ENCODE measurements around the gene MPPED2. TPM values are rescaled to one million over a fixed set of nuclear protein-coding genes. Genes with fewer than 3 reads are reported as not detected.

MPPED2 gene, protein sequence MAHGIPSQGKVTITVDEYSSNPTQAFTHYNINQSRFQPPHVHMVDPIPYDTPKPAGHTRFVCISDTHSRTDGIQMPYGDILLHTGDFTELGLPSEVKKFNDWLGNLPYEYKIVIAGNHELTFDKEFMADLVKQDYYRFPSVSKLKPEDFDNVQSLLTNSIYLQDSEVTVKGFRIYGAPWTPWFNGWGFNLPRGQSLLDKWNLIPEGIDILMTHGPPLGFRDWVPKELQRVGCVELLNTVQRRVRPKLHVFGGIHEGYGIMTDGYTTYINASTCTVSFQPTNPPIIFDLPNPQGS
- total RNA-seq (10 to 100 TPM in 1 of 2 donors, 1 to 10 TPM in 1; 7.5 to 20.4 TPM), polyA plus RNA-seq (1 to 10 TPM; 7.1 to 8.3 TPM)
- long read RNA-seq, donor 1, partial matches to known transcripts, result 1 of 12 reads
- long read RNA-seq, donor 1, other reads (novel, unspliced or antisense), result 11 of 12 reads
- long read RNA-seq, donor 2, partial matches to known transcripts, result 2 of 21 reads
- long read RNA-seq, donor 2, other reads (novel, unspliced or antisense), result 19 of 21 reads

DNA sequence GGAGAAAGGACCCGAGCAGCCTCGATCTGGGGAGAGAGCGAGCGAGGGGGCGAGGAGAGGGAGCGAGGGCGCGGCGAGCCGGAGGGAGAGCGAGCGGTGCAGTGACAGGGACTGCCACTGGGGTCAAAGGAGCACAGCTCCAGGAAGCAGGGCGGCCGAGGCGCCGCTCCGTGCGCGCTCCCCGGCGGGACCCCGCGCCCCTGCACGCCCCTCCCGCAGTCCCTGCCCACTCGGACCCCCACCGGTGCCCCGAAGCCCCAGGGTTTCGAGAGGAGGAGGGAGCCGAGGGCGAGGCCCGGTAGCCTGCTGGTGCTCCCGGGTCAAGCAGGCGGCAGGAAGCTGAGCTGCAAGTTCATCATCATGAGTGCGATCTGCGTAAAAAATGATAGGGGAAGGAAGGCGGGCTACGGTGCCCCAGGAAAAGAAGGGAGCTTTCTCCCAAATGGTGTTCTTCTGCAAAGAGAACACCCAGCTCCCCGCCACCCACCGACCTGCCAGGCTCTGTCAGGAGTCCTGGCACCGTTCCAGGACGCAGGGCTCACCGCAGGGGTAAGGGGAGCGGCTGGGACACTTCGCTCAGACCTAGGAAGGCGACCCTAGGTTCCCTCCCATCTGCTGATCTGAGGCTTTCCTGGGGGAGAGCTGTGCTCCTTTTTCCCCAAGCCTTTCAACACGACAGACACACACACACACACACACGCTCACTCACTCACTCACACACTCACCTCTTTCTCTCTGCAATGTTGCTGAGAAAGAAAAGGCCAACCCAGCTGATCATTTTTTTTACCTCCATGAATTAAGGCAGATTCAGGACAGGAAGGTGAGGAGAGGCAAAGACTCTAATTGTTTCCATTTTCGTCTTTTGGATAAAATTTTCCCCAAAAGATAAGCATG is at the start of gene MPPED2:
Gene MPPED2, minus strand, starts transcription at position 103 of the 894 bp plus-strand sequence. CDS start 5,980 bp downstream, outside the sequence.
- DNase-seq (peak; percentile 72 to 83), ATAC-seq (ENCODE audit: low FRiP score) (peak; percentile 65)
- H3K9me3 ChIP-seq (ENCODE audit: control insufficient read depth, low read length), result no peaks in the 10 kb centered on the region
- no peaks in the 10 kb centered on the region for H3K4me1 ChIP-seq (ENCODE audit: control insufficient read depth in 1 of 2, insufficient read depth in 2 of 2, low read length in 2 of 2)
- intact Hi-C loops (cut with DNase I), result loop anchor here (5.0 kb wide), 3 partner anchors 149 to 271 kb away; no protein-coding TSS in a partner anchor
- H3K27ac ChIP-seq (ENCODE audit: low read depth in 1 of 2, low read length in 2 of 2), result peak within 1 kb of the TSS; percentile 78 to 90
- peak within 1 kb of the TSS; percentile 91 to 94 for H3K4me3 ChIP-seq (ENCODE audit: low read length in 2 of 2)
- 1% methylated on average over 37 to 49 of the region's 49 CpGs for WGBS, 2 donors
- H3K36me3 ChIP-seq (ENCODE audit: control insufficient read depth in 1 of 2, insufficient read depth in 2 of 2, low read length in 1 of 2), result no peaks in the 10 kb centered on the region
- H3K27me3 ChIP-seq (ENCODE audit: control insufficient read depth in 1 of 2, insufficient read depth in 2 of 2, low read length in 1 of 2), result no peaks in the 10 kb centered on the region

DNA sequence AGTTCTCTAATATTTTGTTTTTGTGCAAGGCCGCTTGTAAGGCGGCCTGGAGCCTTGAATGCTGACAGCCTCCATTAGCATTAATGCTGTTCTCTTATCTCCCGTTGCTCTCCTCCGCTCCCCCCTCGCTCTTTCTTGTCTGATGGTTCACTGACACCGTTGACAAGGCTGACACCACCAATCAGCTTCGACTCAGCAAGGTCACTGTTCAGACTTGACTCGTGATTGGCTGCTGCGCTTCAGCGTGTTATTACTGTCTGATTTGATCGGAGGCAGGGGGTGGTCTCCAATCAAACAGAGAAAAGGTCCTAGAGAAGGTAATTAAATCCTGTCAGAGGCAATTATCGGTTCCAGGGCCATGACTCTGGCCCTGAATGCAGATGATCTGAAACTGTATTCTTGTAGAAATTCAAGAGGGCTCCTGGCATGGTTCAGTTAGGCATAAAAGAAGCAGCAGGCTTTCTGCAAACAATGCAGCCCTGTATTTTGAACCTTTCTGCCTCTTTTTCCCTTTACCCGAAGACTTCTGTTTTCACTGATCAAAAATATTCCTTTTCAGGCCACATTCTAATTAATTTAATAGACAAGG is 49.3 kb upstream of the MPPED2 start:
- ATAC-seq (ENCODE audit: low FRiP score) (no peak), DNase-seq (no peak)
- H3K36me3 ChIP-seq (ENCODE audit: control insufficient read depth in 1 of 2, insufficient read depth in 2 of 2, low read length in 1 of 2), result no peaks in the 10 kb centered on the region
- H3K4me1 ChIP-seq (ENCODE audit: control insufficient read depth in 1 of 2, insufficient read depth in 2 of 2, low read length in 2 of 2), result no peaks in the 10 kb centered on the region
- H3K27ac ChIP-seq (ENCODE audit: low read depth in 1 of 2, low read length in 2 of 2), result no peak overlapping the region
- no peak overlapping the region for H3K4me3 ChIP-seq (ENCODE audit: low read length in 2 of 2)
- no peaks in the 10 kb centered on the region for H3K9me3 ChIP-seq (ENCODE audit: control insufficient read depth, low read length)
- intact Hi-C loops (cut with DNase I), result no loop called here
- WGBS, 2 donors, result 21 to 30% methylated on average over 13 of the region's 13 CpGs
- H3K27me3 ChIP-seq (ENCODE audit: control insufficient read depth in 1 of 2, insufficient read depth in 2 of 2, low read length in 1 of 2), result no peaks in the 10 kb centered on the region

DNA sequence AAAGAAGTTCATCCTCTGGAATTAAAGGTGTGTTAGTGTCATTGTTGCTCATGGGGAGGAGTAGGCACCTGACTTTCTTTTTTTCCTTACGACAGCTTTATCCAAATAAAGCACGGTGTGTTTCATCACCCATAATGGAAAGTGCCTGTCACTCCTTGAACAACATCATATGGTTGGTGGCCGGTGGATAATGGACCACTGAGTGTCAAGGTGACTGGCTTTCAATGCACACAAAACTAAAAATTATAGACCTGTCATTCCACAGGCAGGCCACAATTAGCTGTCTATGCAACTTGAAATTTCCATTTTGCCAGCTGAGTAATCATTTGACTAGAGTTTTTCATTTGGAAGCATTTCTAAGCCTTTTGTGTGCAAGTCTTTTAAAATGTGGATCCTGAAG is 45.0 kb upstream of the MPPED2 start:
- no peak overlapping the region for H3K27ac ChIP-seq (ENCODE audit: low read depth in 1 of 2, low read length in 2 of 2)
- intact Hi-C loops (cut with DNase I), result no loop called here
- WGBS, 2 donors, result 62 to 70% methylated on average over 3 of the region's 3 CpGs
- H3K4me1 ChIP-seq (ENCODE audit: control insufficient read depth in 1 of 2, insufficient read depth in 2 of 2, low read length in 2 of 2), result no peaks in the 10 kb centered on the region
- ATAC-seq (ENCODE audit: low FRiP score), result no peak
- DNase-seq, result no peak
- no peak overlapping the region for H3K4me3 ChIP-seq (ENCODE audit: low read length in 2 of 2)
- no peaks in the 10 kb centered on the region for H3K9me3 ChIP-seq (ENCODE audit: control insufficient read depth, low read length)
- no peaks in the 10 kb centered on the region for H3K36me3 ChIP-seq (ENCODE audit: control insufficient read depth in 1 of 2, insufficient read depth in 2 of 2, low read length in 1 of 2)
- H3K27me3 ChIP-seq (ENCODE audit: control insufficient read depth in 1 of 2, insufficient read depth in 2 of 2, low read length in 1 of 2), result peaks cover 0 to 1% of the 10 kb centered on the region in 2 donors

DNA sequence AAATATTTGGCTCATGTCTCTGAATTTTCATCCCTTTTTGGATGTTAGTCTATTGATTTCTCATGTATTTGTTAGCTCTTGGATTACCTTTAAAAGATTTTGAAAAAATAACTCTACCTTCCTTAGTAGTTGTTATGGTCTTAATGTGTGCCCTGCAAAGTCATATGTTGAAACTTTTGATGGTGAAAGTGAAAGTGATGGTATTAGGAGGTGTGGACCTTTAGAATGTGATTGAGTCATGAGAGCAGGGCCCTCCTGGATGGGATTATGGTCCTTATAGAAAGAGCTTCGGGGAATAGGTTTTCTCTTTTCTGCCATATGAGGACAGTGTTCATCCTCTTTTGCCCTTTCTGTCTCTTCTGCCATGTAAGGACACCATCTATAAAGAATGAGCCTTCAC is 33.6 kb upstream of the MPPED2 start:
- Histone ChIP-seq H3K4me1 (ENCODE audit: control insufficient read depth in 1 of 2, insufficient read depth in 2 of 2, low read length in 2 of 2) (no peaks in the 10 kb centered on the region), H3K9me3 (ENCODE audit: control insufficient read depth, low read length) (no peaks in the 10 kb centered on the region), H3K36me3 (ENCODE audit: control insufficient read depth in 1 of 2, insufficient read depth in 2 of 2, low read length in 1 of 2) (no peaks in the 10 kb centered on the region), H3K4me3 (ENCODE audit: low read length in 2 of 2) (no peak overlapping the region), H3K27me3 (ENCODE audit: control insufficient read depth in 1 of 2, insufficient read depth in 2 of 2, low read length in 1 of 2) (no peaks in the 10 kb centered on the region), H3K27ac (ENCODE audit: low read depth in 1 of 2, low read length in 2 of 2) (no peak overlapping the region)
- WGBS, 2 donors, result 90% methylated on average over 1 of the region's 1 CpG
- intact Hi-C loops (cut with DNase I), result no loop called here
- DNase-seq, result no peak
- ATAC-seq (ENCODE audit: low FRiP score), result no peak

DNA sequence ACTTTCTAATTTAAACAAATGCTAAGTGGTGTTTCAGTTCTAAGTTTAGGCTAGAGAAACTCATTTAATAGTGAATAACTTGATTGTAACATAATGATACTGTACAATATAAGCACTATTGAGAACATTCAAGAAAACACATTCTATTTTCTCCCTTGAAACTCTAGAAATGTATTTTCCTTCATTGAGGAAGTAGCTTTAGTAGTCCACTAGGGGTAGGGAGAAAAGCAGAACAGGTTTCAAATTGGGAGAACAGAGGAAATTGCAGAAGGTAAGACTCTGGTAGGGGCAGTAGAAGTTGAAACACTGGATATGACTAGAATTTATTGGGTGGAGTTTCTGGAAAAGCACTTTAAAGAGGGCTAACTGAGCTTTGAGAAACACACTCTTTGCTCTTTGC is 31.6 kb upstream of the MPPED2 start:
- no peaks in the 10 kb centered on the region for H3K4me1 ChIP-seq (ENCODE audit: control insufficient read depth in 1 of 2, insufficient read depth in 2 of 2, low read length in 2 of 2)
- DNase-seq (no peak), ATAC-seq (ENCODE audit: low FRiP score) (no peak)
- no peaks in the 10 kb centered on the region for H3K9me3 ChIP-seq (ENCODE audit: control insufficient read depth, low read length)
- no peaks in the 10 kb centered on the region for H3K36me3 ChIP-seq (ENCODE audit: control insufficient read depth in 1 of 2, insufficient read depth in 2 of 2, low read length in 1 of 2)
- no peaks in the 10 kb centered on the region for H3K27me3 ChIP-seq (ENCODE audit: control insufficient read depth in 1 of 2, insufficient read depth in 2 of 2, low read length in 1 of 2)
- no peak overlapping the region for H3K4me3 ChIP-seq (ENCODE audit: low read length in 2 of 2)
- intact Hi-C loops (cut with DNase I), result no loop called here
- no peak overlapping the region for H3K27ac ChIP-seq (ENCODE audit: low read depth in 1 of 2, low read length in 2 of 2)

DNA sequence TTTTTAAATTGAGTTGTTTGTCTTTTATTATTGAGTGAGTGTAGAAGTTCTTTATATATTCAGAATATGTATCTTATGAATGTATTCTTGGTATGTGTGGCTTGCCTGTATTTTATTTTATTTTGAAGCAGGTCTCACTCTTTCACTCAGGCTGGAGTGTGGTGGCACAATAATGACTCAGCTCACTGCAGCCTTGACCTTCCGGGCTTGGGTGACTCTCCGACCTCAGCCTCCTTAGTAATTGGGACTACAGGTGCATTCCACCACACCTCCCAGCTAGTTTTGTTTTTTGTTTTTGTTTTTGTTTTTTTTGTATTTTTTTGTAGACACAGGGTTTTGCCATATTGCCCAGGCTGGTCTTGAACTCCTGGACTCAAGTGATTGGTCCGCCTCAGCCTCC is 24.5 kb upstream of the MPPED2 start:
- DNase-seq (no peak), ATAC-seq (ENCODE audit: low FRiP score) (no peak)
- 82 to 88% methylated on average over 3 of the region's 3 CpGs for WGBS, 2 donors
- H3K9me3 ChIP-seq (ENCODE audit: control insufficient read depth, low read length), result no peaks in the 10 kb centered on the region
- H3K27ac ChIP-seq (ENCODE audit: low read depth in 1 of 2, low read length in 2 of 2), result no peak overlapping the region
- no peaks in the 10 kb centered on the region for H3K27me3 ChIP-seq (ENCODE audit: control insufficient read depth in 1 of 2, insufficient read depth in 2 of 2, low read length in 1 of 2)
- intact Hi-C loops (cut with DNase I), result no loop called here
- no peaks in the 10 kb centered on the region for H3K36me3 ChIP-seq (ENCODE audit: control insufficient read depth in 1 of 2, insufficient read depth in 2 of 2, low read length in 1 of 2)
- no peaks in the 10 kb centered on the region for H3K4me1 ChIP-seq (ENCODE audit: control insufficient read depth in 1 of 2, insufficient read depth in 2 of 2, low read length in 2 of 2)
- H3K4me3 ChIP-seq (ENCODE audit: low read length in 2 of 2), result no peak overlapping the region

DNA sequence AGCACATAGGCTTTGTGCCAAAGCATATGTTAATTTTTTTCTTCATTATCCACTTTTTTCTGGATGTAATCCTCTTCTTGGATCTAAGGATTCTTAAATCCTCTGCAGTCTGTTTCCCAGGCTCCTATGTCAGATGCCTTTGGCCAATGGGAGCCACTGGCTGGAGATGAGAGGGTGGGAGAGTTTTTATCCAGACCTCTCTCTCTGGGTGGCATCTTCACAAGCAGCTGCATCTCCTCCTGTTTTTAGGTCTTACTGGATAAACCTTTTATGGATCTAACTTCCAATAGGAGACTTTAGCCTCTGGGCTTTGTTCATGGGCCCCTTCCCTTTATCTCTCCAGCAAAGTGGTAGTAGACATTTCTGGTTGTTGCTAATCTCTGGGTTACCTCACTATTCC is 22.4 kb upstream of the MPPED2 start:
- ATAC-seq (ENCODE audit: low FRiP score) (no peak), DNase-seq (no peak)
- Histone ChIP-seq H3K27me3 (ENCODE audit: control insufficient read depth in 1 of 2, insufficient read depth in 2 of 2, low read length in 1 of 2) (no peaks in the 10 kb centered on the region), H3K4me1 (ENCODE audit: control insufficient read depth in 1 of 2, insufficient read depth in 2 of 2, low read length in 2 of 2) (no peaks in the 10 kb centered on the region), H3K36me3 (ENCODE audit: control insufficient read depth in 1 of 2, insufficient read depth in 2 of 2, low read length in 1 of 2) (no peaks in the 10 kb centered on the region), H3K4me3 (ENCODE audit: low read length in 2 of 2) (no peak overlapping the region), H3K9me3 (ENCODE audit: control insufficient read depth, low read length) (no peaks in the 10 kb centered on the region), H3K27ac (ENCODE audit: low read depth in 1 of 2, low read length in 2 of 2) (no peak overlapping the region)
- intact Hi-C loops (cut with DNase I), result loop anchor here in 1 of 2 donors (10.0 kb wide), 1 partner anchor 246 kb away; no protein-coding TSS in a partner anchor

DNA sequence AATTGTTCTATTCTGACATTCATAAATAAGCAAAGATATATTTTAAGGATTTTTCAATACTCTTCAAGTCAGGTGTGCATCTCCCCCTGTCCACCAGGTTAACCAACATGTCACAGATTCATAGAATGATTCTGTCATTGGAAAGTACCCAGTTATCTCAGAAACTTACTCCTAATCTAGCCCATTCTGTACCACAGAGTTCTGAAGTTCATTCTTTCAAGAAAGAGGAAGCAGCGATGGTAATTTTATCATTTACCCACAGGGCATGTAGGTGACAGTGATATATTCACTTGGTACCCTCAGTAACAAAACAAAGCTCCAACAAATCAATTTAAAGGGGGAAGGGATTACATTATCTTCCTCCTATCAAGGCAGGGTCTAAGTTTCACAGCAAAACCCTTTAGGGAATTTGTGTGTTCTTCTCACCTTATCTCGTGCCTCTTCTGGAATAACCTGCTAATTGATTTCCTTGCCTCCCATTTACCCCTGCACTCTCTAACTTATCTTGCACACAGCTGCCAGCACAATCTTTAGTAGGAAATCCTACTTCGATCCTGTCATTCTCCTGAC is 19.0 kb upstream of the MPPED2 start:
- DNase-seq (no peak), ATAC-seq (ENCODE audit: low FRiP score) (no peak)
- H3K4me1 ChIP-seq (ENCODE audit: control insufficient read depth in 1 of 2, insufficient read depth in 2 of 2, low read length in 2 of 2), result no peaks in the 10 kb centered on the region
- no peaks in the 10 kb centered on the region for H3K27me3 ChIP-seq (ENCODE audit: control insufficient read depth in 1 of 2, insufficient read depth in 2 of 2, low read length in 1 of 2)
- H3K9me3 ChIP-seq (ENCODE audit: control insufficient read depth, low read length), result no peaks in the 10 kb centered on the region
- H3K4me3 ChIP-seq (ENCODE audit: low read length in 2 of 2), result no peak overlapping the region
- 78 to 86% methylated on average over 3 of the region's 3 CpGs for WGBS, 2 donors
- no peak overlapping the region for H3K27ac ChIP-seq (ENCODE audit: low read depth in 1 of 2, low read length in 2 of 2)
- intact Hi-C loops (cut with DNase I), result loop anchor here in 1 of 2 donors (10.0 kb wide), 1 partner anchor 250 kb away; no protein-coding TSS in a partner anchor
- H3K36me3 ChIP-seq (ENCODE audit: control insufficient read depth in 1 of 2, insufficient read depth in 2 of 2, low read length in 1 of 2), result no peaks in the 10 kb centered on the region

All from aorta (tissue), 5 donors.